HepG2 (cell line): ENCODE data around the gene CELF2. TPM values are rescaled to one million over a fixed set of nuclear protein-coding genes. Genes with fewer than 3 reads are reported as not detected.

Experiments used
- ATAC-seq: fragments of 200-7000 bp; cut with Tn5 transposase; 3 replicates; pipeline ENCODE4 v1.9.1; 2020; ENCODE audit warnings: mild to moderate bottlenecking, moderate library complexity
- BruUV-seq: library from RNA; stranded (reverse); fragments of 400-500 nt; replicated peaks from 2 replicates; lab custom pipeline; 2021; lab: Mats Ljungman, UMichigan
- CTCF ChIA-PET: fragments of 300-600 bp; formaldehyde crosslinking; extraction: SDS; loops from one replicate; lab custom pipeline; 2021; ENCODE audit warnings: low total read pairs, inconsistent platforms, low intra/inter-chr PET ratio; lab: Yijun Ruan, JAX
- POLR2A ChIA-PET: fragments of 350-600 bp; sonication (Branson Sonifier 250); formaldehyde crosslinking; loops from one replicate; lab custom pipeline; 2020; ENCODE audit warnings: antibody characterized with exemption, inconsistent platforms; lab: Yijun Ruan, JAX
- DNase-seq: peaks from one replicate; pipeline ENCODE4 v3.0.0-alpha.2; 2015; ENCODE audit warnings: low spot score
- FAIRE-seq: peaks from 3 replicates; lab custom pipeline; 2011; peaks lifted over from hg19 to GRCh38; lab: Jason Lieb, UNC
- H2AFZ ChIP-seq: one replicate; pipeline ENCODE4 v1.6.1; 2011; ENCODE audit warnings: low read length, inconsistent platforms
- H3K27ac ChIP-seq: fragments of 300-600 bp; 3 replicates; pipeline ENCODE4 v1.8.0; 2011; ENCODE audit warnings: mixed run types, mild to moderate bottlenecking, mixed read lengths, low read length, inconsistent platforms; ENCODE audit not compliant: insufficient read depth; ENCODE audit errors: extremely low read length
- H3K27me3 ChIP-seq, 2 experiments: fragments of 200-600 bp in 1 of 2; 2 replicates in 1 of 2; 3 replicates in 1 of 2; pipeline versions ENCODE4 v1.6.0 to v1.8.0; 2011; ENCODE audit warnings: low read length in 2 of 2, mild to moderate bottlenecking in 2 of 2, moderate library complexity in 2 of 2, inconsistent platforms in 1 of 2; ENCODE audit not compliant: insufficient read depth in 2 of 2, control insufficient read depth in 1 of 2
- H3K36me3 ChIP-seq, 2 experiments: fragments of 200-600 bp in 1 of 2; replicated peaks in 1 of 2; 2 replicates in 1 of 2; 3 replicates in 1 of 2; pipeline versions ENCODE4 v1.5.1 to v1.8.0; 2011; ENCODE audit warnings: low read length in 2 of 2, inconsistent platforms in 1 of 2; ENCODE audit not compliant: insufficient read depth in 2 of 2, control insufficient read depth in 1 of 2
- H3K4me1 ChIP-seq: 2 replicates; pipeline ENCODE4 v1.5.1; 2012; ENCODE audit warnings: low read length, inconsistent platforms; ENCODE audit not compliant: insufficient read depth
- H3K4me2 ChIP-seq: 2 replicates; pipeline ENCODE4 v1.6.0; 2011; ENCODE audit warnings: low read depth, low read length, inconsistent platforms
- H3K4me3 ChIP-seq, 3 experiments: fragments of 200-600 bp in 1 of 3; sonication (generic), shearing (Covaris generic) in 1 of 3; replicated peaks in 1 of 3; 2 replicates each; pipeline ENCODE4 v1.5.1; 2011 to 2016; ENCODE audit warnings: low read length in 3 of 3, inconsistent platforms in 2 of 3, low read depth in 2 of 3, mild to moderate bottlenecking in 2 of 3, control low read depth in 1 of 3, mixed read lengths in 1 of 3; ENCODE audit not compliant: insufficient read depth in 1 of 3
- H3K79me2 ChIP-seq: one replicate; pipeline ENCODE4 v1.6.1; 2011; ENCODE audit warnings: low read length, inconsistent platforms; ENCODE audit not compliant: insufficient read depth
- H3K9ac ChIP-seq: 2 replicates; pipeline ENCODE4 v1.6.0; 2011; ENCODE audit warnings: mild to moderate bottlenecking, low read depth, low read length, inconsistent platforms; ENCODE audit not compliant: insufficient read depth
- H3K9me3 ChIP-seq: 2 replicates; pipeline ENCODE4 v1.5.1; 2012; ENCODE audit warnings: mild to moderate bottlenecking, low read length
- H4K20me1 ChIP-seq: 2 replicates; pipeline ENCODE4 v1.6.0; 2011; ENCODE audit warnings: inconsistent platforms, mild to moderate bottlenecking, low read length, moderate library complexity; ENCODE audit not compliant: insufficient read depth
- AGO1 ChIP-seq: fragments of 200-400 bp; formaldehyde crosslinking; IDR thresholded peaks from 2 replicates; pipeline ENCODE4 v1.6.1; 2017; ENCODE audit warnings: mild to moderate bottlenecking, low read depth, low read length, moderate library complexity; ENCODE audit not compliant: poor library complexity, severe bottlenecking
- DR1 ChIP-seq: sonication (generic); formaldehyde crosslinking; IDR thresholded peaks from 2 replicates; pipeline ENCODE4 v1.8.0; 2021; ENCODE audit warnings: mild to moderate bottlenecking, missing genetic modification reagents, inconsistent platforms
- GATAD1 ChIP-seq: IDR thresholded peaks from 2 replicates; pipeline ENCODE4 v1.6.1; 2016; ENCODE audit warnings: missing genetic modification reagents, missing compliant biosample characterization
- KAT2B ChIP-seq: fragments of 150-350 bp; IDR thresholded peaks from 2 replicates; pipeline ENCODE4 v1.6.1; 2014; ENCODE audit warnings: low read depth, low read length, borderline replicate concordance
- RFX3 ChIP-seq: IDR thresholded peaks from 2 replicates; pipeline ENCODE4 v1.6.1; 2016; ENCODE audit warnings: missing biosample characterization, missing genetic modification reagents
- SALL2 ChIP-seq: sonication (generic); formaldehyde crosslinking; IDR thresholded peaks from 2 replicates; pipeline ENCODE4 v1.8.1; 2023; ENCODE audit warnings: mild to moderate bottlenecking, missing genetic modification reagents, inconsistent platforms
- TAF1 ChIP-seq: sonication (generic); formaldehyde crosslinking; IDR thresholded peaks from 2 replicates; pipeline ENCODE4 v1.4.0; 2020; ENCODE audit warnings: missing genetic modification reagents
- TCF7L2 ChIP-seq: IDR thresholded peaks from 2 replicates; pipeline ENCODE4 v1.6.1; 2011; ENCODE audit warnings: mild to moderate bottlenecking, low read depth, low read length, moderate library complexity
- ZNF234 ChIP-seq: sonication (generic); formaldehyde crosslinking; conservative IDR thresholded peaks from 2 replicates; pipeline ENCODE4 v1.5.1; 2020; ENCODE audit warnings: mild to moderate bottlenecking, missing genetic modification reagents
- ZNF335 ChIP-seq: sonication (generic); formaldehyde crosslinking; IDR thresholded peaks from 2 replicates; pipeline ENCODE4 v1.4.0; 2020; ENCODE audit warnings: missing genetic modification reagents
- ZNF496 ChIP-seq: sonication (generic); formaldehyde crosslinking; IDR thresholded peaks from 2 replicates; pipeline ENCODE4 v1.8.1; 2023; ENCODE audit warnings: mild to moderate bottlenecking, moderate library complexity, missing genetic modification reagents; ENCODE audit not compliant: insufficient replicate concordance
- ZNF614 ChIP-seq: IDR thresholded peaks from 2 replicates; pipeline ENCODE4 v1.6.1; 2018; ENCODE audit warnings: missing biosample characterization, missing genetic modification reagents, inconsistent platforms, borderline replicate concordance
- WGBS: methylation state at CpG from one replicate; pipeline ENCODE4 v1.1.6; 2017; ENCODE audit warnings: low lambda C conversion rate; 5-methylcytosine and 5-hydroxymethylcytosine counted together
- in situ Hi-C: cut with HindIII; loops from 2 replicates; pipeline ENCODE4 v1.10.0; 2017; ENCODE audit warnings: low pct_unique_long_range_greater_than_20kb; ENCODE audit not compliant: extremely low pct_ligation_motif_present
- intact Hi-C: fragments of 100-400 bp; cut with micrococcal nuclease; formaldehyde crosslinking; loops from one replicate; pipeline ENCODE4 v1.10.0; 2022; ENCODE audit not compliant: unreplicated experiment
- polyA plus RNA-seq, 8 experiments: library from polyadenylated mRNA; depleted of rRNA in 3 of 8; stranded (reverse) in 7 of 8; unstranded in 1 of 8; fragments of >200 nt; fragmentation: Illumina TruSeq in 4 of 8; extraction: Trizol in 4 of 8; gene quantifications; 2 replicates each; pipeline versions ENCODE4 v1.2.1 to v1.2.3, GENCODE V29; 2011 to 2016; ENCODE audit warnings: low read depth in 4 of 8, missing spikeins in 1 of 8, mixed read lengths in 1 of 8; ENCODE audit not compliant: insufficient read depth in 1 of 8
- total RNA-seq, 5 experiments: library from RNA; depleted of rRNA; stranded (reverse); fragments of >200 nt; fragmentation: Illumina TruSeq; extraction: Trizol; gene quantifications; 2 replicates each; pipeline ENCODE4 v1.2.3, GENCODE V29; 2016; ENCODE audit warnings: low read depth in 1 of 5
- TF ChIP-seq, protein P1 (sequence below): IDR thresholded peaks from 2 replicates; pipeline ENCODE4 v1.6.1; 2012; ENCODE audit warnings: inconsistent platforms
- TF ChIP-seq, protein P2 (sequence below): sonication (generic); formaldehyde crosslinking; IDR thresholded peaks from 2 replicates; pipeline ENCODE4 v1.4.0; 2020; ENCODE audit warnings: missing genetic modification reagents, borderline replicate concordance
- TF ChIP-seq, protein P3 (sequence below): sonication (generic); formaldehyde crosslinking; IDR thresholded peaks from 2 replicates; pipeline ENCODE4 v1.5.0; 2020; ENCODE audit warnings: missing genetic modification reagents
- TF ChIP-seq, protein P4 (sequence below): sonication (generic); formaldehyde crosslinking; IDR thresholded peaks from 2 replicates; pipeline ENCODE4 v1.8.1; 2023; ENCODE audit warnings: mild to moderate bottlenecking, missing genetic modification reagents, borderline replicate concordance
- TF ChIP-seq, protein P5 (sequence below): sonication (generic); formaldehyde crosslinking; IDR thresholded peaks from 2 replicates; pipeline ENCODE4 v1.4.0; 2020; ENCODE audit warnings: missing genetic modification reagents

CELF2 gene
- total and polyA plus RNA-seq, 2 of the 13 experiments (the other 11 are each of a cell fraction or from before 2014, with no cell fraction given): not detected

DNA sequence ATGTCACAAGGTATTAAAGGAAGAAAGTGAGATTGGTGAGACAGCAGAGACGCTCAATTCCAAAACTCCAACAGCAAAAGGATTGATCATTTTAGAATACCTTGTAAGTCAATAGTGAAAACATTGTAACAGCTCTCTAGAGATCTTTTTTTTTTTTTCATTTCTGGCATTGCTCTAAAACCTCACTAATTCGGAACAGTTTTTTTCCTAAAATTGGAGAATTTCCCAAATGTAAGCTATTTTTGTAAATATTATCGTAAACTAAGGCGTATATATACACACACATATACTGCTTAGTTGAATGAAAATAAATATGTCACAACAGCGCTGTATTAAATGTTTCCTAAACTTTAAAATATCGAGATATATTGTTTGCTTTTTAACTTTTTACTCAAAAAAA, 30.6 kb upstream of the CELF2 start:
- POLR2A ChIA-PET: no interaction called here
- intact Hi-C loops: no loop called here

More for the DNA sequence above, 30.6 kb upstream of the CELF2 start:
- no peaks in the 10 kb centered on the region for H3K4me1 ChIP-seq
- H3K9me3 ChIP-seq: no peaks in the 10 kb centered on the region
- no peak overlapping the region for H3K4me2 ChIP-seq
- no peaks in the 10 kb centered on the region for H3K27me3 ChIP-seq
- no peaks in the 10 kb centered on the region for H4K20me1 ChIP-seq
- DNase-seq (no peak), ATAC-seq (no peak), FAIRE-seq (no peak)
- 19% methylated on average over 6 of the region's 6 CpGs for WGBS
- no peaks in the 10 kb centered on the region for H3K79me2 ChIP-seq
- no peaks in the 10 kb centered on the region for H3K36me3 ChIP-seq
- in situ Hi-C loops: no loop called here
- BruUV-seq: no TSS peak
- no peak overlapping the region for H2AFZ ChIP-seq
- no peak overlapping the region for H3K27ac ChIP-seq
- H3K4me3 ChIP-seq: no peak overlapping the region
- CTCF ChIA-PET: no interaction called here
- TF ChIP-seq DR1 (no peak), RFX3 (CRISPR knock-in tag) (no peak), ZNF496 (CRISPR knock-in tag) (no peak), ZNF335 (CRISPR knock-in tag) (no peak), SALL2 (CRISPR knock-in tag) (no peak), ZNF614 (no peak), ZNF234 (CRISPR knock-in tag) (no peak), TCF7L2 (no peak), GATAD1 (CRISPR knock-in tag) (no peak), AGO1 (no peak), KAT2B (no peak), TAF1 (CRISPR knock-in tag) (no peak)
- TF ChIP-seq, protein P1, sequence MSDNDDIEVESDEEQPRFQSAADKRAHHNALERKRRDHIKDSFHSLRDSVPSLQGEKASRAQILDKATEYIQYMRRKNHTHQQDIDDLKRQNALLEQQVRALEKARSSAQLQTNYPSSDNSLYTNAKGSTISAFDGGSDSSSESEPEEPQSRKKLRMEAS: no peak
- TF ChIP-seq, protein P2, sequence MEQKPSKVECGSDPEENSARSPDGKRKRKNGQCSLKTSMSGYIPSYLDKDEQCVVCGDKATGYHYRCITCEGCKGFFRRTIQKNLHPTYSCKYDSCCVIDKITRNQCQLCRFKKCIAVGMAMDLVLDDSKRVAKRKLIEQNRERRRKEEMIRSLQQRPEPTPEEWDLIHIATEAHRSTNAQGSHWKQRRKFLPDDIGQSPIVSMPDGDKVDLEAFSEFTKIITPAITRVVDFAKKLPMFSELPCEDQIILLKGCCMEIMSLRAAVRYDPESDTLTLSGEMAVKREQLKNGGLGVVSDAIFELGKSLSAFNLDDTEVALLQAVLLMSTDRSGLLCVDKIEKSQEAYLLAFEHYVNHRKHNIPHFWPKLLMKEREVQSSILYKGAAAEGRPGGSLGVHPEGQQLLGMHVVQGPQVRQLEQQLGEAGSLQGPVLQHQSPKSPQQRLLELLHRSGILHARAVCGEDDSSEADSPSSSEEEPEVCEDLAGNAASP (CRISPR knock-in tag): no peak
- TF ChIP-seq, protein P3, sequence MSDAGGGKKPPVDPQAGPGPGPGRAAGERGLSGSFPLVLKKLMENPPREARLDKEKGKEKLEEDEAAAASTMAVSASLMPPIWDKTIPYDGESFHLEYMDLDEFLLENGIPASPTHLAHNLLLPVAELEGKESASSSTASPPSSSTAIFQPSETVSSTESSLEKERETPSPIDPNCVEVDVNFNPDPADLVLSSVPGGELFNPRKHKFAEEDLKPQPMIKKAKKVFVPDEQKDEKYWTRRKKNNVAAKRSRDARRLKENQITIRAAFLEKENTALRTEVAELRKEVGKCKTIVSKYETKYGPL (CRISPR knock-in tag): no peak
- TF ChIP-seq, protein P4, sequence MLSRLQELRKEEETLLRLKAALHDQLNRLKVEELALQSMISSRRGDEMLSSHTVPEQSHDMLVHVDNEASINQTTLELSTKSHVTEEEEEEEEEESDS (CRISPR knock-in tag): no peak
- TF ChIP-seq, protein P5, sequence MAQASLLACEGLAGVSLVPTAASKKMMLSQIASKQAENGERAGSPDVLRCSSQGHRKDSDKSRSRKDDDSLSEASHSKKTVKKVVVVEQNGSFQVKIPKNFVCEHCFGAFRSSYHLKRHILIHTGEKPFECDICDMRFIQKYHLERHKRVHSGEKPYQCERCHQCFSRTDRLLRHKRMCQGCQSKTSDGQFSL (CRISPR knock-in tag): no peak
- H3K9ac ChIP-seq: no peak overlapping the region
